ENCODE results near the gene LOXL1.

DNA sequence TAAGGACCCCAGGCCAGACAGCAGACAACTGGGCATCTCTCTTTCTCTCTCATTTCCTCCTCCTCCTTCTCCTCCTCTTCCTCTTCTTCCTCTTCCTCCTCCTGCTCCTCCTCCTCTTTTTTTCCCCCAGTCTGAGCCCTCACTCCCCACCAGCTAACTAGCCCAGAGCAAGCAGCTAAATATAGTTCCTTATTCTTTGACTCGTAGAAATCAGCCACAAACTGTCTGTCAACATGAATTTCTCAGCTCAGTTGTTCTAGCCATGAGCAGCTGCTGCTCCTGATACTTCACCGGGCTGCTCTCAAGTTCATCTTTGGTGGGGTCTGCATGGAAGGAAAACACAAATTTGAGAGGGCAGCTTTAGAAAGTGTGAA, 19.2 kb upstream of the LOXL1 start:
- TF ChIP-seq POLR2A (IDR thresholded peaks at IDR 0.05) (no peak), EP300 (IDR thresholded peaks at IDR 0.05) (no peak)
